Measurements from ENCODE around the gene RPP30. TPM values are rescaled to one million over a fixed set of nuclear protein-coding genes. Genes with fewer than 3 reads are reported as not detected.
"Not testable (repeated sequence)": the region's sequence is repeated elsewhere in the genome, so short reads cannot be mapped to it uniquely, and the experiment has no call there.

The RPP30 gene
- total RNA-seq, 1 experiment from 2014 or later: 47.6 TPM

- no peaks in the 10 kb centered on the region for H3K4me1 ChIP-seq
- no peaks in the 10 kb centered on the region for H3K9me3 ChIP-seq (replicated peaks)
- no peaks in the 10 kb centered on the region for H3K36me3 ChIP-seq
- H3K27me3 ChIP-seq: no peaks in the 10 kb centered on the region
- H3K4me3 ChIP-seq: peak overlapping the region; percentile 66
- DNase-seq: no peak
- no peak overlapping the region for H3K27ac ChIP-seq
Observed at GRCh38 chr10:90858461-90858968, 13.3 kb upstream of the RPP30 start.

- Histone ChIP-seq H3K36me3 (no peaks in the 10 kb centered on the region), H3K4me3 (no peak overlapping the region), H3K4me1 (no peaks in the 10 kb centered on the region), H3K27me3 (no peaks in the 10 kb centered on the region), H3K27ac (no peak overlapping the region), H3K9me3 (replicated peaks) (no peaks in the 10 kb centered on the region)
- DNase-seq: no peak
Observed at GRCh38 chr10:90859321-90859751, 12.4 kb upstream of the RPP30 start.

- Histone ChIP-seq H3K9me3 (replicated peaks) (no peaks in the 10 kb centered on the region), H3K4me1 (no peaks in the 10 kb centered on the region), H3K4me3 (no peak overlapping the region), H3K27me3 (no peaks in the 10 kb centered on the region), H3K36me3 (no peaks in the 10 kb centered on the region), H3K27ac (no peak overlapping the region)
- DNase-seq: no peak
Observed at GRCh38 chr10:90860790-90861189, 11.0 kb upstream of the RPP30 start.

- no peak overlapping the region for H3K27ac ChIP-seq
- no peaks in the 10 kb centered on the region for H3K4me1 ChIP-seq
- H3K9me3 ChIP-seq (replicated peaks): no peaks in the 10 kb centered on the region
- no peaks in the 10 kb centered on the region for H3K36me3 ChIP-seq
- no peaks in the 10 kb centered on the region for H3K27me3 ChIP-seq
- no peak overlapping the region for H3K4me3 ChIP-seq
- DNase-seq: peak in 1 of 2 experiments; percentile 16
Observed at GRCh38 chr10:90862908-90863514, 8.8 kb upstream of the RPP30 start.

DNA sequence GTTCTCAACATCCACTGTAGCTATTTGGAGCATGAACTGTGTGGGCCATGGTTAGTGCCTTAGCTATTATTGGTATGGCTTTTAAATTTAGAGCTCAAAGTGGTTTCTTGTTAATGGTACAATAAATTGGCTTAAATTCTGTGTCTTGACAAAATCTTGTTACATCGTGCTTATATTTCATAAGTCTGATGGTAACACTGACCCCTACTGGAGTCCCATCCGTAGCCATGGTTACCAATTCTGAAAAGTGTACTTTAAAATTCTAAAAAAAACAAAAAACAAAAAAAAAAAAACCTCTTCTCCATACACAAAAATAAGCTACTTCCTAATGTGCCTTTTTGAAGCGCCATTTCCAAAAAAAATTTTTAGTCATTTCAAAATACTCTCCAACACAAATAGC lies 6.4 kb upstream of the RPP30 start:
- DNase-seq: no peak
- no peak overlapping the region for H3K27ac ChIP-seq
- H3K27me3 ChIP-seq: no peaks in the 10 kb centered on the region
- no peaks in the 10 kb centered on the region for H3K36me3 ChIP-seq
- H3K9me3 ChIP-seq (replicated peaks): no peaks in the 10 kb centered on the region
- H3K4me3 ChIP-seq: no peak overlapping the region
- H3K4me1 ChIP-seq: no peaks in the 10 kb centered on the region

DNA sequence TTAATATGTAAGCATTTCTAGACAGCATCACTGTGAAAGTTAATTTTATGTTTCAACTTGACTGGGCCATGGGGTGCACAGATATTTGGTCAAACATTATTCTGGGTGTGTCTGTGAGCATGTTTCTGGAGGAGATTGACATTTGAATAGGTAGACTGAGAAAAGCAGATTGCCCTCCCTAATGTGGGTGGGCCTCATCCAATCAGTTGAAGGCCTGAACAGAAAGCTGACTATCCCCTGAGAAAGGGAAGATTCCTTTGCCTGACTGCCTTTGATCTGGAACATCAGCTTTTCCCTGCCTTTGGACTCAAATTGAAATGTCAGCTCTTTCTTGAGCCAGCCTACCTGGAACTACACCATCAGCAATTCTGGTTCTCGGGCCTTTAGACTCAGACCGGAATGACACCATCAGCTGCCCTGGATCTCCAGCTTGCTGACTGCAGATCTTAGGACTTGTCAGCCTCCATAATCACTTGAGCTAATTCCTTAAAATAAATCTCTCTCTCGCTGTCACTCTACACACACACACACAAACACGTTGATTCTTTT lies 5.7 kb upstream of the RPP30 start:
- no peak overlapping the region for H3K27ac ChIP-seq
- no peaks in the 10 kb centered on the region for H3K9me3 ChIP-seq (replicated peaks)
- no peak overlapping the region for H3K4me3 ChIP-seq
- DNase-seq: no peak
- no peaks in the 10 kb centered on the region for H3K36me3 ChIP-seq
- no peaks in the 10 kb centered on the region for H3K27me3 ChIP-seq
- H3K4me1 ChIP-seq: no peaks in the 10 kb centered on the region

DNA sequence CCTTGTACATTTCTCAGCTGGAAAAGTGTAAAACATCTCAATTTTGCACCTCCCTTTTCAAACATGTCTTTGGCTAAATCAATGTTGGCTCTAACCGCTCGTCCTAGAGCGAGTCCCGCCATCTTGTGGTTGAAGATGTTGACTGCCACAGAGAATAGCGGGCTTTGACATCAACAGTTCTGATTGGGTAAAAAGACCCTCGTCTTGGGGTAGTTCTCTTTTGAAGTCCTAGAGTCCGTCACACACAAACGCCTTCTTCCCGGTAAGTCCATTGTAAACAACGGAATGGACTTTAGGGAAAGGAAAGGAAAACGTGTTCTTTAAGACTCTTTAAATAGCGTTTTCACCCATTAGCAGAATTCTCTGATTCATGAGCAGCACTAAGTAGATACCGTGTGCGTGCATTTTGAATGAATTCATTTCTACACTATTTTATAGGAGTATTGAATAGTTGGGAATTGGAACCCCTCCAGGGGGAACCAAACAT lies 452 bp upstream of the RPP30 start:
- DNase-seq: peak; percentile 40 to 71
- Histone ChIP-seq H3K4me1 (no peaks in the 10 kb centered on the region), H3K36me3 (no peaks in the 10 kb centered on the region), H3K9me3 (replicated peaks) (no peaks in the 10 kb centered on the region), H3K27ac (peak overlapping the region; percentile 68), H3K27me3 (no peaks in the 10 kb centered on the region), H3K4me3 (peak overlapping the region; percentile 94)

DNA sequence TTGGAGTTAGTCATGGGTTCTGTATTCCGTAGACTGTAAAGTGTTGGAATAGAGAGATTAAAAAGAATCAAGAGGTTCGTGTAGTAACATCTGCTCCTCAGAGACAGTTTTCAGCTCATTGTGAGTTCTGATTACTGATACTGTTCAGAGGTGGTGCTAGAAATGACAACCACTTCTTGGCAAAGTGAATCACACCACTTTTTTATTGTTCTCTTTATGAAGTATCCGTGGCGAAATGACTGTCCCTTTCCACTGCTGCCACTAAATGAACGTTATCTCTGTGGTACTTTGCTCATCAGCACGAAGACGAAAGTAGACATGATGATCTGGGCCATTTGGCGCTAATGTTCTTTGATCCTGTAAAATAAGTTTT lies 860 bp downstream of the RPP30 start:
- Histone ChIP-seq H3K4me3 (peak overlapping the region; percentile 94), H3K27me3 (no peaks in the 10 kb centered on the region), H3K9me3 (replicated peaks) (no peaks in the 10 kb centered on the region), H3K4me1 (no peaks in the 10 kb centered on the region), H3K36me3 (no peaks in the 10 kb centered on the region), H3K27ac (no peak overlapping the region)
- DNase-seq: no peak

DNA sequence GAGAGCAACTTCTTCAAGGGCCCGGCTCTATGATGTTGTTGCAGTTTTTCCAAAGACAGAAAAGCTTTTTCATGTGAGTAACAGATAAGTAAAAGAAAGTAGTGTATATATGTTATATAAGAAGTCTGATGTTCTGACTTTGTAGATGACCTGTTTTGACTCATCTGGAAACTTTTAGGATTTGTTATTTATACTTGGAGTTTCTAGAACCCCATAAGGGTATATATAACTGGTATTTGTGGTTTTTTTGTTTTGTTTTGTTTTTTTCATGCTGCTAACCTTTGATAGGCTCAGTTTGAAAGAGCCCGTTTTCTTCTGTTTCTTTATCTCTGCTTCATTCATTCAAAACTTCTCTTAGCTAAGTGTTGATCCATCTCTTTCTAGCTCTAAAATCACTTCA lies 7.3 kb downstream of the RPP30 start:
- no peak for DNase-seq
- Histone ChIP-seq H3K27me3 (no peaks in the 10 kb centered on the region), H3K4me1 (no peaks in the 10 kb centered on the region), H3K9me3 (replicated peaks) (no peaks in the 10 kb centered on the region), H3K4me3 (no peak overlapping the region), H3K27ac (no peak overlapping the region), H3K36me3 (no peaks in the 10 kb centered on the region)

DNA sequence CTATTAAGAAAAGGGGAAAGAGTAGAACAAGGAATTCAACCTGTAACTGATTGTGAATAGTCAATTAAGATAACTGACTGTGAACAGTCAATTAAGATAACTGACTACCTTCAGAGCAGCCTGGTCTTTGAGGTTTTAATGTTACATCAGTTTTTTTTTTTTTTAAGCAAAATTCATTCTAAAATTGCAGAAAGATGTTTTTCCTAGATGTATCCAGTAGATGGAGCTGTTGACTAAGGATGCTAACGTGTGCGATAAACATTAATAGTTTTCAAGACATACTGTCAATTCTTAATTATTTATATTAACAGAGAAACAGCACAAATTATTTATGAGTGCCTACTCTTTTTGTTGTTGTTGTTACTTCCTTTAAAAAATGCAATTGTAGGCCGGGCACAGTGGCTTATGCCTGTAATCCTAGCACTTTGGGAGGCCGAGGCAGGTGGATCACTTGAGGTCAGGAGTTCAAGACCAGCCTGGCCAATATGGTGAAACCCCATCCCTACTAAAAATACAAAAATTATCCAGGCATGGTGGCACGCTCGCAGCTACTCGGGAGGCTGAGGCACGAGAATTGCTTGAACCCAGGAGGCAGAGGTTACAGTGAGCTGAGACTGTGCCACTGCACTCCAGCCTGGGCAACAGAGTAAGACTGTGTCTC lies 8.4 kb downstream of the RPP30 start:
- not testable (repeated sequence) for H3K9me3 ChIP-seq (replicated peaks); H3K36me3 ChIP-seq; H3K27me3 ChIP-seq; H3K4me1 ChIP-seq; H3K4me3 ChIP-seq; H3K27ac ChIP-seq
- DNase-seq: peak in 1 of 2 experiments; percentile 39

- no peak for DNase-seq
Observed at GRCh38 chr10:90884431-90884830, 12.7 kb downstream of the RPP30 start.

GRCh38 chr10:90885176-90885575 lies 13.4 kb downstream of the RPP30 start:
- Histone ChIP-seq H3K27ac (no peak overlapping the region), H3K27me3 (no peaks in the 10 kb centered on the region), H3K36me3 (peaks cover 10% of the 10 kb centered on the region; the same call in 1 of the 2 replicates), H3K4me1 (no peaks in the 10 kb centered on the region), H3K9me3 (replicated peaks) (no peaks in the 10 kb centered on the region), H3K4me3 (no peak overlapping the region)
- DNase-seq: no peak

More at GRCh38 chr10:90884431-90884830, 12.7 kb downstream of the RPP30 start:
- Histone ChIP-seq H3K27ac (no peak overlapping the region), H3K9me3 (replicated peaks) (no peaks in the 10 kb centered on the region), H3K36me3 (peaks cover 8% of the 10 kb centered on the region; the same call in 1 of the 2 replicates), H3K4me3 (no peak overlapping the region), H3K4me1 (no peaks in the 10 kb centered on the region), H3K27me3 (no peaks in the 10 kb centered on the region)

DNA sequence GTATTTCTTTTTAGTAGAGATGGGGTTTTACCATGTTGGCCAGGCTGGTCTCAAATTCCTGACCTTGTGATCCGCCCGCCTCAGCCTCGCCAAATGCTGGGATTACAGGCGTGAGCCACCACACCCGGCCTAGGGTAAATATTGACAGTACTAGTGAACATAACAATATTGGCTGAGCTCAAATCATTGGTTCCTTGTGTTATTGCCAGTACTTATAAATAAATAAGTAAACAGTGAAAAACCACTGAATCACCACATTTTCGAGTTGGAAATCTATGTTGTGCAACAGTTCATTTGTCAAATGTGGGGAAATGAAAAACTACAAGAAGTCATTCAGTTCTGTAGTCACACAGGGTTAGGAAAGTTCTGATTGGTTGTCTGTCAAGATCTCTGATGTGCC lies 15.8 kb downstream of the RPP30 start:
- Histone ChIP-seq H3K9me3 (replicated peaks) (no peaks in the 10 kb centered on the region), H3K4me1 (no peaks in the 10 kb centered on the region), H3K36me3 (peaks cover 10% of the 10 kb centered on the region; the same call in 1 of the 2 replicates), H3K27me3 (no peaks in the 10 kb centered on the region), H3K27ac (no peak overlapping the region), H3K4me3 (no peak overlapping the region)
- no peak for DNase-seq

DNA sequence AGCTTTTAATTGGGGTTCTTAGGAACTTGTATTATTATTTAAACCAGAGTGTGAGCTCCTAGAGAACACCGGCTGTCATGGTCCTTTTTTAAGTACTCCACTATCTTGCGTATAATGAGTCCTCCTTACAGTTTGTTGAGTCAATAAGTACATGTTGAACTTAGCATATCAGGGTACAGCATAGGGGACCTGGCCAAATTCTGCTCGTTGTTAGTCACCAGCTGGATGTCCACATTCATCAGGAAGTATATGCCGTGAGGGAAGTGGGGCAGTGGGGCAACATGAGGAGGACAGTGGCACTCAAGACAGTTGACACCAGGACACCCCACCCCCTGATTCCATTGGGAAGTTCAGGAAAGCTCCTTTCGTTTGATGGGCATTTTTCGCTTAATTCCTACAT lies 16.6 kb downstream of the RPP30 start:
- DNase-seq: no peak
- Histone ChIP-seq H3K4me3 (no peak overlapping the region), H3K36me3 (peaks cover 10% of the 10 kb centered on the region; the same call in 1 of the 2 replicates), H3K27me3 (no peaks in the 10 kb centered on the region), H3K27ac (no peak overlapping the region), H3K4me1 (no peaks in the 10 kb centered on the region), H3K9me3 (replicated peaks) (no peaks in the 10 kb centered on the region)

DNA sequence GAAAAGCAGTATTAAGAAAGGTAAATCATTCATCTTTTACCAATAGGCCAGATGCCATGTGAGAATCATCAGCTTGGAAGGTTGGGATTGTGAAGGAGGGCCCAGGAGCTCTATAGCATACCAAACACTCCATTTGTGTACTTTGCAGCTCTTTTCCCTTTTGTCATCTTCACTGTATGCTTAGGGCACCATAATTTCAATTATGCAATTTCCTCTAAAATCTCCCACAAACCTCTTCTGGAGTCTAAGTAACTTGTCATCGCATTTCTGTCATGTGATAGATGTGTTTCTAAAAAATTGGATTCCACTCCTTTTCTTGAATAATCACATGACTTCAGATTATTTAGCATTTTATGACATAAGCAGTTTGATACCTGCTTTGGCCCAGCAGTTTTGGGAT lies 17.9 kb downstream of the RPP30 start:
- Histone ChIP-seq H3K27ac (no peak overlapping the region), H3K27me3 (no peaks in the 10 kb centered on the region), H3K36me3 (peaks cover 10% of the 10 kb centered on the region; the same call in 1 of the 2 replicates), H3K4me3 (no peak overlapping the region), H3K4me1 (no peaks in the 10 kb centered on the region), H3K9me3 (replicated peaks) (no peaks in the 10 kb centered on the region)
- DNase-seq: no peak

Data from SJCRH30 (cell line).